AG20443 (cell line): ENCODE data around the gene BIRC7.
"Not testable (repeated sequence)": the region's sequence is repeated elsewhere in the genome, so short reads cannot be mapped to it uniquely, and the experiment has no call there.

Experiments
- DNase-seq: peaks from one replicate; pipeline ENCODE4 v3.0.0; 2012; ENCODE audit warnings: low spot score, mixed read lengths

The BIRC7 gene

DNA sequence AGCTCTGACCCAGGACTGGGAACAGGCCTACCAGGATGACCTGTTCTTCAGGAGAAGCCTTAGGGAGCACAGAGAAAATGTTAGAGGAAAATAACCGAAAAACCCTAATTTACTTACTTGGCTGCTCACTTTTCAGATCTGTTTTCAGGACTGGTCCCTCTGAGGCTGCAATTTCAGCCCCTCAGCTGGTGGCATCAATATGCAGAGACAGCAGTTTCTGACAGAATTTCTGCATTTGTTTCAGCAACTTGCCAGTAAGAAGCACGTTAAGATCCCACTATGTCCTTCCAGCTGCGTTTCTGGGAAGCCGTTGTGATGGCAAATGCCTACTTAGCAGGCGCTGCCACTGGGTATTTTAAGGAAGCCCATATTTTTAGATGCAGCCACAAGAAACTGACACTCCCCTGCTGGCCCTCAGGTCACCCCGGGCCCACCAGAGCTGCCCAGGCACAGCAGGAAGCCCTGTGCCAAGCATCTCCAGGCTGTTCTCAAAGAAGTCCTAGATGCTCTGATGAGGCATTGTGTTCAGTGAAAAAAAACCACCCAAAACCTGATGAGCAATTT is 27.3 kb upstream of the BIRC7 start:
- DNase-seq, result no peak

DNA sequence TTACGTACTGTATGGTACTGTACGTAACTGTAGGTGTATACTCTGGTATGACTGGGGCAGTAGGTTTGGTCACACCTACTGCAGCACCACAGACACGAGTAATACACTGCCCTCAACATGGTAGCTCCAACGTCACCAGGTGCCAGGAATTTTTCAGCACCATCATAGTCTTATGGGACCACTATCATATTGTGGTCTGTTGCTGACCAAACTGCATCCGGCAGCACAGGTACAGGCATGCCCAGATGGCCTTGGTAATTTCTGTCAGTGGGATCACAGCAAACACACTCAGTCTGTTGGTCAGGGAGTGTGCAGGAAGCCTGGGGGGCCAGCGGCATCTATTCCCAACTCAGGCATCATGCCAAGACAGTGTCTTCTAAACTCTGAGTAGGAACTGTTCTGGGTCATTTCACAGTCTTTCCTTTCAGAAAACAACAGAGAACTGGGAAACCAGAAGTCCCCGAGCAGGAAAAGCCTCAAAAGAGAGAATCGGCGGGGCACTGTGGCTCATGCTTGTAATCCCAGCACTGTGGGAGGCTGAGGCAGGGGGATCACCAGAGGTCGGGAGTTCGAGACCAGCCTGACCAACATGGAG is 25.6 kb upstream of the BIRC7 start:
- DNase-seq, result no peak

DNA sequence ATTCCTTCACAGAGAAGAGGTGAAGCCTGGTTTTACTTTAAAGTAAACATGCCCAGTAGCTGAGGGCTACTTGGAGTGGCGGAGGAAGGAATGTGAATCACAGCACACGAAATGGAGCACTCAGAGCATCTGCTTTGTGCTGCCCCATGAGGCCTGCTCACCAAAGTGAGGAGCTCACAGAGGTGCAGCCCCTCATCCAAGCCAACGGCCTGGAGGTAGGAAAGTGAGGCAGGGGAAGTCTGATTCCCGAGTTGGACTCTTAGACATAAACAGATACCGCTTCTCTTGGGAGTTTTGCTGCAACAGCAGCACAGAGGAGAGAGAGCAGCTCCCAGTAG is 23.3 kb upstream of the BIRC7 start:
- DNase-seq, result no peak

DNA sequence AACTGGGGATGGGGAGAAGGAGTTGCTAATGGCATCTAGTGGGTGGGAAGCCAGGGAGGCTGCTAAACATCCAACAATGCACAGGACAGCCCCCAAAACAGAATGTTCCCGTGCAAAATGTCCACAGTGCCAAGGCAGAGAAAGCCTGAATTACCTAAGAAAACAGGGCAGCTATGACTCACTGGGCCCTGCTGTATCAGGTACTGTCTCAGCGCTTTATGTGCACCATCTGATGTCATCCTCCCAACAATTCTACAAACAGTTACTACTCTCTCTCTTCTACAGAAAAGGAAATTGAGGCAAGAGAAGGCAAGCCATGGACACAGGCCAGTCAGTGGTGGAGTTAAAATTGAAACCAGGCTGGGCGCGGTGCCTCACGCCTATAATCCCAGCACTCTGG is 22.9 kb upstream of the BIRC7 start:
- DNase-seq, result no peak

DNA sequence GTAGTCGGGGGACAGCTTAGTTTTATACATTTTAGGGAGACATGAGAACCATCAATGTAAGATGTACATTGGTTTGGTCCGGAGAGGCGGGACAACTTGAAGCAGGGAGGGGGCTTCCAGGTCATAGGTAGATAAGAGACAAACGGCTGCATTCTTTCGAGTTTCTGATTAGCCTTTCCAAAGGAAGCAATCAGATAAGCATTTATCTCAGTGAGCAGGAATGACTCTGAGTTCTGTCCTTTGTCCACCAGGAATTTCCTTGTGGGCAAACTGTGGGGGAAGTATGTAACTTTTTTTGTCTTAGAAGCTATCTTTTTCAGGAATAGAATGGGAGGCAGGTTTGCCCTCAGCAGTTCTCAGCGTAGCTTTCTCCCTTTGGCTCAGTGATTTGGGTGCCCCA is 21.2 kb upstream of the BIRC7 start:
- DNase-seq, result no peak

DNA sequence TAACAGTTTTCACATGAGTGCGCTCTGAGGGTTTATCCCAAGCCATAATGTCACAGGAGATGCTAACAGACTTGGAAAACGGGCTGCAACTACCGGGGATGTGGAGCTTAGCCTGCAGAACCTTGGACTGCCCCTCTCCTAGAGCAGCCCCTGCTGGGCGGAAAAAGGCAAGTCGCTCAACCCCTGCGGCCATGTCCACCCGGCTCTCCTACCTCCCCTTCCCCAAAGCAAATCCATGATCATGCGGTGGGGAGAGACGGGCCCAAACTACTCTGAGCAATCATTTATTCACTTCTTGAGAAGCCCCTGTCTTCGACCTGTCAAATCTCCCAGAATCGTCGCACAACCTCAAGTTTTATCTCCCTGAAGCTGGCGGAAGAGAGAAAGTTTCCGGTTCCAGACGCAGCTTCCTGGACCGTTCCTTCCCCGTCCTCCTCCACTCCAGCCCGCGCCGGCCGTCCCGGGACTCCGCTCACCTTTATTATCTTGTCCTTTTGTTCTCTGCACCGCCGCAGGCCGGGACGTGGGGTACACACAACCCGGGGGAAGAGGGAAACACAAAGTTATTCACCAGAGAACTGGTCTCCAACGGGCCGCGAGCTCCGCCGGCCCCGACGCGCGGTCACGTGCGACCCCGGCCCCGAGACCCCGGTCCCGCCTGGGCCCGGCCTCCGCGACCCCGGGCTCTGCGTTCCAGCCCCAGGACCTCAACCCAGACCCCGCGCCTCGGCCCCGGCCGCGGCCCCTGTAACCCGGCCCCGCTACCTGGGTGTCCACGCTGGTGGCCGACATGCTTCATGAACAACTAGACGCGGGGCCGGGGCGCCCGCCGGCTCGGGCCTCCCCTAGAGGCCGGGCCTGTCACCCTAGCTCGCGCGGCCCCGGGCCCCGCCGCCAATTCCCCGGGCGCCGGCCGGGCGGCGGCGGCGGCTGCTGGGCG is 20.3 kb upstream of the BIRC7 start:
- DNase-seq, result peak; percentile 83

DNA sequence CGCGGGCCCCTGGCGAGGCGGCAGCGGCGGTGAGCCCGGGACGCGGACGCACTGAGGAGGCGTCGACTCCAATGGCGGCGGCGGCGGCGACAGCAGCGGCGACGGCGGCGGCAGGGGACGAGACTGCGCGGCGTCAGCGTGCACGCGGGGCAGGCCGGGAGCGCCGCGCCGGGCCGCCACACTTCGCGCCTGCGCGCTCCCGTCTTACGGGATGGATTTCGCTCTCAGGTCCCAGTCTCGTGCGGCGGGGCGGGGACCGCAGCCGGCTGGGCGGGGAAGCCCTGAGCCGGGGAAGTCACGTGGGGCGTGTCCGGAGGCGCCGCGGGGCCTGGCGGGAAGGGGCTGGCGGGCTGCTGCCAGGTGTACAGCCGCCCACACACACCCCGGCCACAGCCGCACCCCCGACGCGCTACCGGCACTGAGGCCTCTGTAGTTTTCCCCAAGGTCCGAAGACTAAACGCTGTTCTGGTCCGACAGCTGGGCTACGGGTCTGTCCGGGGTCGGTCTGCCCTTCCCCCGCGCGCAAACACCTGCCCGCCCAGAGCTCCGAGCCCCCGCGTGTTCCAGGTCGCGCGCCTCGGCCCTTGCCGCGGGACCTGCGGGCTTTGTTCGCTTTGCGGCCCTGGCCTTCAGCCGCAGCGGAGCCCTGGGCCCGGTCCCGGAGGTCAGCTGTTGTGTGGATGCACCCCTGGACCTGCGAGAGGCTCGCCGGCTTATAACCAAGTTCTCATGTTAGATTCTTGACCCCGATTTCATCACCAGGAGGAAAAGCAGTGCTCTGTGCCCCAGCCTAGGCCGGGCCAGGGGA is 19.5 kb upstream of the BIRC7 start, which contains the start of gene YTHDF1:
YTHDF1 (minus strand) TSS at position 91 of the 808 bp plus-strand sequence. CDS start 239 bp downstream, outside the sequence.
- peak; percentile 100 for DNase-seq

DNA sequence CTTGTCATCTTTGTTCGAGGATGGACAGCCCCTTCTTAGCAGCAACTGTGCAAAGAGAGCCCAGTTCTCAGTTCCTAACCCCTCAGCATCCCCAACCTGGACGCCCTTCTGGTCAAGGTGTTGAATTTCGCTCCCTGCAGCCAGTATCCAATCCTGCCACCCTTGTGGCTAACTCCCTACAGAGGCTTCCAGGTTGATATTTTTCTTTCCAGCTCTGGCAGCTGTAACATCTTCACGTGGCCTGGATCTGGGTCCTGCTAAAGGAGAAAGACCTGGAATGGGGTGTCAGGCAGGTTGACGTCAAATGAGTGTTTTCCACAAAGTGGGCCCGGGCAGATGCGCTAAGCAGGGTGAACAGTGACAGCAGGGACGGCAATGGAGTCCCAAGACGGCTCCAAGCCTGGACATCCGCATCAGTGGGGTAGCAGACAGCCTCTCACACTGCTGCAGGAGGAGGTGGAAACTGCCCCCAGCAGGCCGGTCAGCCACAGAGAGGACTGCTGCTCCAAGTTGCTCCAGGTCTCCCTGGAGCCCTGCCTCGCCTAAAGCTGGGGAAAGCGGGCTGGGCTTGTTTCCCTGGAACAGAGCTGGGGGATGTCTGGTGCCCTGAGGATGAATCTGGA is 18.7 kb upstream of the BIRC7 start:
- DNase-seq, result no peak

DNA sequence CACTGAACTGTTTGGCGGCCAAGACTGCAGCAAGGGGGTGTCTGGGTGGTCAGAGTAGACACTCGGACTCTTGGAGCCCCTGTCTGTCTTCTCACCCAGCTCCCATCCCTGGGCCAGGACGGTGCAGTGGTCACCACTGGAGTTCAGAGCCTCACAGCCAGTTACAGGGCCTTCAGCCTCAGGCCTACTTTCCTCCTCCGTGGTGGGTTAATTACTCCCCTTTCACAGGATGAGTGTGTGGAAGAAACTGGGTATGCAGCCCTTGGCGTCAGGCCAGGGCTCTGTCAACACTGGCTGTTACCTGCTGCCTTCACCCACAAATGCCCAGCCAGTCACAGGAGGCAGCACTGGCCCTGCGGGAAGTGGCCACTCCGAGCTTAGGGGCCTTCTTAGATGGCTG is 18.0 kb upstream of the BIRC7 start:
- DNase-seq, result no peak

DNA sequence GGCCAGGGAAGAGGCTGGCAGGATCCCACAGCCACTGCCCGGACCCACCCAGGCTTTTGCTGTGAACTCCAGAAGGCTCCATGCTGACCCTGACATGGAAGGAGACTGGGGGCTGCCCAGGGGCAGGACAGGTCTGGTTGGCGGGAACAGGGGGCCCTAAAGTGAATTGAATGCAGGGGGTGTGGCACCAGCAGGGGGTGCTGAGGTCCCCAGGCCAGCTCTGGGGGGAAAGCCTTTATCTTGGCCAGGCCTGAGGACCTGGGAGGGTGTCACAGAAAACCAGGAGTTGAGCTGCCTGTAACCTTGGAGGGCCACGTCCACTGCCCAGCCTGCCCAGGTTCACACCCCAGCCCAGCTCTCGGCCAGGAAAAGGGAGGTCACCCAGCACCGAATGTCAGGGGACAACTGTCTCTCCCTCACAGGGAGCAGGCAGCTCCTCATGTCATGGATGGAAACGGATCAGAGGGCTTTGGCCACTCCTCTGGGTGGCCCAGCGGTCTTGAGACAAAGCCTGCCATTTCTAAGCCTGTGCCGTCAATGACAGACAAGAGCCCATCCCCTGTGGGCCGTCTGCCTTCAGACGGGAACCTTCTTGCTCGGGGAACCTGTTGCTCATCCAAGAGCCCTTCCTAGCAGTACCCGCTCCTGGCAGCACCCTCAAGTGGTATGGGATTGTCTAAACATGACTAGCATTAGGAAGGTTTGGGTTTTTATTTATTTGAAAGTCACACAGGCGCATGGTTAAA is 16.8 kb upstream of the BIRC7 start:
- no peak for DNase-seq

DNA sequence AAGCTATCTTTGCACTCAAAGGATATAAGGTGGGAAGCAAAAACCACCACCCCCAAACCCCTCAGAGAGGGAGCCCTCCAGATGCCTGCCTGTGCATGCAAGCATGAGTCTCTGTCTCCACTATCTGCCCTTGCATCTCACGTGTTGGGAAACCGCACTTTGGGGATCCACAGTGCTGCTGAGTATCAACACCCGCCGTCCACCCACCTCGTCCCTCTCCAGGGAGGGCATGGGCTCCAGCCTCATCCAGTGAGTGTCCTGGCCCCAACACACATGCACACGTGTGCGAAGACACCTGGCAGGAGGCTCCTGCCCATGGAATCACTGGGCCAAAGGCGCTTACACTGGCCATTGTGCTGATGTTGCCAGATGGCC is 16.3 kb upstream of the BIRC7 start:
- DNase-seq, result no peak

DNA sequence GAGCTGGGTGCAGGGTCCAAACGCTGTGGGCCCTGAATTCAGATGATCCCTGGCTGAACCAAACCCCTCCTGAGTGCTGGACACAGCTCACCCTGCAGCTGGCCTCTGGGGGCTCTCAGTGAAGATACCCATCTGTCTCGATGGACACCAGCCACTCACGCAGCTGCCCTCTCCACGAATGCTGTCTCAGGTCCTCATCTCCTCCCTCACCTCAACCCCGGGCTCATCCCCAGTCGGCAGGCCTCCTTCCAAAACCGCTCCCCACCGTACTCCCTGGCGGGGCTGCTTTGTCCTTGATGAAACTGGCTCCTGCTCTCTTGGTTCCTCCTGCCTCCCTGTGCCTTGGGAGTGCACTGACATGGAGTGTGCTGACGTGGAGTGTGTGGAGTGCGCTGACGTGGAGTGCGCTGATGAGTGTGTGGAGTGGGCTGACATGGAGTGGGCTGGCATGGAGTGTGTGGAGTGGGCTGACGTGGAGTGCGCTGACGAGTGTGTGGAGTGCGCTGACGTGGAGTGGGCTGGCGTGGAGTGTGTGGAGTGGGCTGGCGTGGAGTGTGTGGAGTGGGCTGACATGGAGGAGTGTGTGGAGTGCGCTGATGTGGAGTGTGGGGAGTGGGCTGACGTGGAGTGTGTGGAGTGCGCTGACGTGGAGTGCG is 15.7 kb upstream of the BIRC7 start:
- no peak for DNase-seq

DNA sequence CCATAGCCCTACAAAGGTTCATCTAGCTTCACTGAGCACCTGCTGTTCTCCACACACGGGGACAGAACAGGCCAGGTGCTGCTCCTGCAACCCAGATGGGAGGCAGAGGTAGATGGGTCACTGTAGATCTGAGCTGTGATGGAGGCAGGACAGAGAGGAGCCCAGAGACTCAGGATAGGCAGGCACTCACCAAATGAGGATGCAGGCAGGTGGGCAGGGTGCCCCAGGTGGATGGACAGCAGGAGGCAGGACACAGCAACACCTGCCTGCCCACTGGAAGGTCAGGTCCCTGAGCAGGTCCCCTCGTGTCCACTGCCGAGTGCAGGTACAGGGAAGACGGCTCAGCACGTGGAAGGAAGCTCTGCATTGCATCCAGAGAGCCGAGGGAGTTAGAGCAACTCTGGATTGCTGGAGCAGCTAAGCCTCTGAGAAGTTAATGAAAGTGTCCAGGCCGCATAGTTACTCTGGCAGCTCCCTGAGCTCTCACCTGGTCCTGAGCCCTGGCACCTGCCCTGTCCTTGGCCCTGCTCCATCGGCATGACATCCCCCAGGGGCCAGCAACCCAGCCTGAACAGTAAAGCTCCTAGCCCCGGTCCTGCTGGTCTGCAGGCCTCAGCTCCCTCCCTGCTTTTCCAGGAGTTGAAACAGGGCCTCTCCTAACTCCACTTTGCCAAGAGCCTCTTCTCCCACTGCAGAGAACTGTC is 14.9 kb upstream of the BIRC7 start:
- DNase-seq, result no peak

DNA sequence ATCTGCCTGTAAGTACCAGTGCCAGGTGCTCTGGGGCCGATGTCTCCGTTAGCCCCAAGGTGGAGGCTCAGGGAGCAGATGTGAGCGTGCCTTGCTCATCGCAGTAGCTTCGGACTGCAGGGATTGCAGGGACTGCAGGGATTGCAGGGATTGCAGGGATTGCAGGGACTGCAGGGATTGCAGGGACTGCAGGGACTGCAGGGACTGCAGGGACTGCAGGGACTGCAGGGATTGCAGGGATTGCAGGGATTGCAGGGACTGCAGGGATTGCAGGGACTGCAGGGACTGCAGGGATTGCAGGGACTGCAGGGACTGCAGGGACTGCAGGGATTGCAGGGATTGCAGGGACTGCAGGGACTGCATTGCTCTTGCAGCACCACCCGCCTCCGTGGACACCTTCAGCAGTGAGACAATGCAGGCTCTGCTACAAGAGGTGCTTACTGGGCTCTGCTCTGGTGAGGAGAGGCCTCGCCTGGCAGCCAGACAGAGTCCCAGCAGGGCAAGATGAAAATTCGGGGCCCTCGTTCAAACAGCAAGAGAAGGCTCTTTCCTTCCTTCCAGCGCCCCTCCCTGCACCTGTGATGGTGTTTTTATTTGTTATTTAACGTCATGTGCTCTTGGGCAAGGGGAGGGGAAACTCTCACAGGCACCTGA is 14.2 kb upstream of the BIRC7 start:
- DNase-seq, result not testable (repeated sequence)

DNA sequence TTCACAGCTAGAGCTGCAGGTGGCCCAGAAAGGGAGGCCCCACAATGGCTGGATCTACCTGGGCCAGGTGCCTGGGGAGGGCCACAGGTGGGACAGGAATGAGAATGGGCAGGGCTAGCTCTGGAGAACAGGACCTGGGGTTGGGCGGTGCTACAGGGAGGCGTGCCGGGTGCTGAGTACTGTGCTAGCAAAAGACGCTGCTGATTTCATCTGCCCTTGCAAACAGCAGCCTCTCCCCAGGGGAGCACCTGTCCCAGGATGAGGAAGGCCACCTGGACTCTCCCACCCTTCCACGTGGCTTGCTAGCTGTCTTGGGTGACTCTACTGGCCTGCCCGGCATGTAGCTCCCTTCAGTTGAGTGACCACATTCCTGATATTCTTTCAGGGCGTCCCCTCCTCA is 13.2 kb upstream of the BIRC7 start:
- DNase-seq, result no peak

DNA sequence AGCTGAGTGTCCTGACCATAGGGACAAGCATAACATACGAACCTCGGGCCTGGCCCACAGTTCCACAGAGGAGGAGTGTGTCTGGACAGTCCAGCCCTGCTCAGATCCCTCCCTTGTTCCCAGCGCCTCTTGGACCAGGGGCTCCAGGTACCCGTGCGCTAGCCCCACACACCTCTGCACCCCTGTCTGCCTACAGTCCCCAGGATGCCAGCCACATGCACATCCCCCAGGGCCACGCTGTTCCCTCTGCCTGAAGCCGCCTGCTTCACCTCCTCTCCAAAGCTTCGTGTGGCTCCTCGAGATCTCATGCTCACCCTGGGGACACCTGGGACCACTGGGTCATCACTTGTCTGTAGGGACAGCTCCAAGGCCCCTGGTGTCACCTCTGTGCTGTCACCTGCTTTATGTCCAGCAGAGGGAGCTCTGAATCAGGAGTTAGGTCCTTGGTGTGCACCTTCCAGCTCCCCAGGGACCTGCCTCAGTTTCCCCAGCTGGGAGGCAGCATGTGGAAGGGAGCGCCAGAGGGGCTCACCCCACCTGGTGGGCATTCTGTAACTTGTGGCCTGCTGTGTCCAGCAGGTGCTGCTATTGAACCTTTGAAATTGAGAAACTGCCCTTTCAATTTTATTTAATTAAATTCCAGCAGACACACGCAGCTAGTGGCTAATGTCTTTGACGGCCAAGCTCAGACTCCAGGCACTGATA is 12.4 kb upstream of the BIRC7 start:
- DNase-seq, result peak; percentile 57

DNA sequence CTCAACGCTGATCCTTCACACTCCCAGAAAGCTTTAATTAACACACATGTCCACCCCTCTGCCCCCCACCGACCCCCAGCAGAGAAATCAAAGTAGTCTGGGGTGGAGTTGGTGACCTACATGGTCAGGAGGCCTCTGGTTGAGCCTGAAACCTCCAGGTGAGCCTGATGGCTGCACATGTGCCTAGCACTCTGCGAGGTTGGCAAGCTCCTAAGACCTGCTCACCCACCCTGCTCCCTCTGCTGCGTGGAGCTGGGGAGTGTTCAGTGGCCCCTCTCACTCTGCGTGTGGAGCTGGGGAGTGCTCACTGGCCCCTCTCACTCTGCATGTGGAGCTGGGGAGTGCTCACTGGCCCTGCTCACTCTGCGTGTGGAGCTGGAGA is 11.9 kb upstream of the BIRC7 start:
- no peak for DNase-seq

DNA sequence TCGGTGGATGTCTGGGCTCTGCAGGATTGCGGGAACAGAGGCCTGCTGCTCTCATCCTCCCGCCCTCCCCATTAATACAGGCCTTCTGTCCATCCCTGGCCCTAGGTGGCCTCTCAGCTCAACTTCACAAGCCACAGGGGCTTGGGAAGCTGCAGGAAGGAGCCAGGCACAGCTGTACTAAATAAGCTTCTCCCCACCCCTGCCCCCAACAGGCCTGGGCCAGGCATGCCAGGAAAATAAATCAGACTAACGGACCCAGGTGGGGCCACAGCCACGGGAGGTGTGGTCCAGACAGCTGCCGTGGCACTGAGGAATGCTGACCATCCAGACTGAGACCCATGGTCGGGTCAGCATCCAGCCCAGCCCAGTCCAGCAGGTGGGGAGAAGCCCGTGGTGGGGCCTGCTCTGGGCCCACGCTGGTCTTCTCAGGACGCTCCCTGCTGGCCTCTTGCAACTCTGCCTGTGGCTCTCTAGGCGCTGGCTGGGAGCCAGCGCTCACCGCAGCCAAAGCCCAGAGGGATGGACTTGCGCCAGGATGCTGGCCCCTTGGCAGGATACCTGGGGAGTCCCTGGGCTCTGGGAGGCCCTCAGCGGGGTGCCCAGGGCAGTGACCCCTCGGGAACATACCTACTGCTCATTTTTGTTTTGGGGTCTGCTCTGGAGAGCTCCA is 11.2 kb upstream of the BIRC7 start:
- no peak for DNase-seq

DNA sequence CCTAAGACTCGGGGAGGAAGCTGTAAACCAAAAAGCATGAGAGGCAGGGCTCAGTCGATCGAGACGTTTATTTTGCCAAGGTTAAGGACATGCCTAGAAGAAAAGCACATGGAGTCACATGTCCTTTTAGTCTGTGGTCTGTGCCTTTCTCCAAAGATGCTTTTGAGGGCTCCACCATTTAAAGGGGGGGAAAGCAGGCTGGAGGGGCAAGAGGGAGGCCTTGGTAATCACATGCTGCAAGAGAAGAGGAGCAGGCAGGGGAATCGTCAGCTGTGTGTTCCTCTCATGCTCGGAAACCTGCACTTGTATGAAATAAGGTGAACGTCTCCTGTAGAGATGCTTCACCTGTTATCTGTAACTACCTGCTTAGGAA is 10.6 kb upstream of the BIRC7 start:
- DNase-seq, result no peak
